OCI-LY3 (cell line): ENCODE results near the gene PMIS2.

Experiments
- CTCF ChIP-seq: fragments of 200-600, 300-600 bp; sonication (generic); IDR thresholded peaks from 2 replicates; pipeline ENCODE4 v1.5.1; 2014; ENCODE audit warnings: antibody characterized with exemption, low read length, low read depth
- EZH2phosphoT487 ChIP-seq: fragments of 200-600 bp; shearing (Covaris generic); IDR thresholded peaks from 2 replicates; pipeline ENCODE4 v1.6.1; 2018; ENCODE audit warnings: antibody characterized with exemption, mixed run types, low read depth

- TF ChIP-seq CTCF (no peak), EZH2phosphoT487 (no peak)
These were observed 27.3 kb upstream of the PMIS2 start for GRCh38 chr19:35558400-35559280.
